Gastroesophageal sphincter (tissue), 3 donors: ENCODE measurements around the gene PLOD1.

Experiments used
- CTCF ChIP-seq, 4 experiments: fragments of 200-600 bp in 2 of 4; fragments of 450-650 bp in 2 of 4; sonication (generic) in 1 of 4; IDR thresholded peaks; one replicate each; pipeline ENCODE4 v1.5.1; 2017 to 2019; ENCODE audit warnings: antibody characterized with exemption in 4 of 4, mild to moderate bottlenecking in 2 of 4, moderate library complexity in 2 of 4
- EP300 ChIP-seq: sonication (generic); formaldehyde crosslinking; IDR thresholded peaks from one replicate; pipeline ENCODE4 v1.6.1; 2017; ENCODE audit warnings: antibody characterized with exemption, mild to moderate bottlenecking
- POLR2A ChIP-seq, 2 donors: fragments of 450-650 bp; IDR thresholded peaks; one replicate each; pipeline ENCODE4 v1.6.1; 2017; ENCODE audit warnings: antibody characterized with exemption in 2 of 2, mild to moderate bottlenecking in 2 of 2, moderate library complexity in 1 of 2
- POLR2AphosphoS5 ChIP-seq: sonication (generic); formaldehyde crosslinking; IDR thresholded peaks from one replicate; pipeline ENCODE4 v1.6.1; 2017; ENCODE audit warnings: antibody characterized with exemption

- TF ChIP-seq CTCF (IDR thresholded peaks at IDR 0.05) (no peak), POLR2AphosphoS5 (no peak), POLR2A (IDR thresholded peaks at IDR 0.05) (no peak), EP300 (no peak)
Measured at GRCh38 chr1:11919621-11920020, 14.9 kb upstream of the PLOD1 start.
